GM23248 (cell line): ENCODE data around the gene KLF7.

ENCODE experiments used
- EZH2 ChIP-seq: fragments of 200-600 bp; sonication (generic); IDR thresholded peaks from 2 replicates; pipeline ENCODE4 v1.6.1; 2018; ENCODE audit warnings: antibody characterized with exemption, mild to moderate bottlenecking; ENCODE audit not compliant: insufficient read depth, poor library complexity, severe bottlenecking
- EZH2phosphoT487 ChIP-seq: fragments of 200-600 bp; sonication (generic); IDR thresholded peaks from 2 replicates; pipeline ENCODE4 v1.6.1; 2018; ENCODE audit warnings: antibody characterized with exemption, moderate library complexity, mild to moderate bottlenecking, low read depth; ENCODE audit not compliant: insufficient read depth

DNA sequence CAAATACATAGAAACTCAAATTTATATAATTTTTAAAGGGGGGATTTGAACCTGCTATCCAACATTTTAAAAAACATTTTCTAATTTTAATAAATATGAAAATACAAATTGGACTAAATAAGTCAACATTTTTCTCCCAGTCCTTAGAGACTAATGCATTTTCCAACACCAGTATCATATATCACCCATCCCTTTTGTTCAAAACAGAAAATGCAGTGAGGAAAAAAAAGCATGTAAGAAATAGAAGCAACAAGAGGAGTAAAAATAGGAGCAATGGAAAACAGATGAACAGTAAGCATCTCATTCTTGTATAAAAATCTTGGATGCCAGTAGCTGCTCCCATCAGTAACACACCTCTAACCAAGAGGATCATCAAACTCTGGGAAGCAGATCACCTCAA is 25.5 kb downstream of the KLF7 start:
- TF ChIP-seq EZH2 (no peak), EZH2phosphoT487 (no peak)
